GM18505 (cell line): Measurements from ENCODE around the gene IMMP2L.

Experiments used
- ATAC-seq: cut with Tn5 transposase; IDR thresholded peaks from one replicate; pipeline ENCODE4 v1.9.1; 2021; ENCODE audit not compliant: unreplicated experiment
- POLR2A ChIP-seq: IDR thresholded peaks from 4 replicates; pipeline ENCODE4 v1.6.1; 2011; ENCODE audit warnings: borderline replicate concordance; ENCODE audit not compliant: insufficient read depth, insufficient read length; ENCODE audit errors: extremely low read depth

The IMMP2L gene

GRCh38 chr7:110977127-110977737, 585.1 kb downstream of the IMMP2L start:
- no peak for TF ChIP-seq POLR2A
- ATAC-seq: no peak

DNA sequence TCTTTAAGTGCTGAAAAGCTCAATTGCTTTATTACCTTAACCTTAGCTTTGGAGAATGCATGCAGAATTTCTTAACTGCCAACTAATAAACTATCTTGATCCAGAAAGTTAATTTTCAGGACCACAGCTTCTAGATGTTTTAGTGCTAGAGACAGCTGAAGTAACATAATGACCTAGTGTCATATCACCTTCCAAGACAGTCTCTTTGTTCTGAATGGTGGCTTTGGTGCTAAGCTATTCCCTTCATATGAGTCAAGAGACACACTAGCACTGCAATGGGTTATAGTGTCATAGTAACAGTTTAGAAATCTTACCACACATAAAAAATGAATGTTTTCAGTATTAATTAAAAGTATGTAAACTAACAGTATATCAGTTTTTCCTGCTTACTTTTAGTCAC, 586.8 kb downstream of the IMMP2L start:
- no peak for TF ChIP-seq POLR2A
- no peak for ATAC-seq

DNA sequence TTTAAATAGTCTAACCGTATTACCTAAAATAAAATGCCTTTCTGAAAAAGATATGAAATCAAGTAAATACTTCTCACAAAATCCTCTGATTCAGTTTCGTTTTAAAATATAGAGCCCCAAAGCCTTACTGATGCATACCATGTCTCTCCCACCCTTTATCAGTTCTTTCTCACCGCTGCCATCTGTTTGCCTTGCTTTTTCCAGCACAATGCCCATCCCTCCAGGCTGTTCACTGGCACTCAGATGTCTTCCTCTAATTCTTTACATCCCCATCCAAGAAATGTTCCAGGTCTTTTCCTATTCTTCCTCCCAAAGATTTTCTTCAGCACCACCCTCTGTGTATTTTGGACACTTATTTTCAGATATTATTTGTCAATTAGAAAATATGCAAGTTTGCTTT, 587.9 kb downstream of the IMMP2L start:
- ATAC-seq: no peak
- no peak for TF ChIP-seq POLR2A

GRCh38 chr7:110973196-110973990, 588.9 kb downstream of the IMMP2L start:
- no peak for ATAC-seq
- TF ChIP-seq POLR2A: no peak

DNA sequence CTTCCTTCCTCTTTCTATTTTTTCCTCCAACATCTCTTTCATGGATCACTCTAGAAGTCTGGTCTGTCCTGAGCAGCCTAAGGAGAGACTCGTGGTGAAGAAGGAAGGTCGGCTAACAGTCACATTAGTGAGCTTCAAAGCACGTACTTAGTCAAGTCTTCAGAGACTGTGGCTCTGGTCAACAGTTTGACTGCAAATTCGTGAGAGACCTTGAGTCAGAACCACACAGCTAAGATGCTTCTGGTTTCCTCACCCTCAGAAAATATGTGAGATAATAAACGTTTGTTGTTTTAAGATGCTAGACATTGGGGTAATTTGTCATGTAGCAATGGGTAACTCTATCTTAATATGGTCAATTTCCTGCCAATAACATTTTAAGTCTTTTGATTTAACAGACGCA, 597.5 kb downstream of the IMMP2L start:
- no peak for ATAC-seq

DNA sequence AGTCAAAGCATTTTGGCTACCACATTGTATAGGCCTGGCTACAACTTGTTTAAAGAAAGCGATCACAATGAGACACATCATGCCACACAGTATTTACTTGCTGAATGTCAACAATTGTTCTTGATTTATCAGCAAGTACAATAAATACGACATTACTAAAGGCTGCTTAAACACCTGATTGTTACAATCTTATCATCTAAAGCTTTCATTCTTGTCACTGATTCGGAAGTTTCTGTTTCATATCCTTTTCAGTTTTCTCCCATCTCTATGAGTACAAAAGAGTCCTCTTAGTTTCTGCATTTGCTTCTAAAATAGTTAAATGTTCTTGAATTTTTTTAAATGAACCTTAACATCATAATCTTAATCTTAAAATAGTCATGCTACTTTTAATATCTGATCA, 599.5 kb downstream of the IMMP2L start:
- no peak for TF ChIP-seq POLR2A
- ATAC-seq: no peak

More for the DNA sequence above, 597.5 kb downstream of the IMMP2L start:
- no peak for TF ChIP-seq POLR2A

DNA sequence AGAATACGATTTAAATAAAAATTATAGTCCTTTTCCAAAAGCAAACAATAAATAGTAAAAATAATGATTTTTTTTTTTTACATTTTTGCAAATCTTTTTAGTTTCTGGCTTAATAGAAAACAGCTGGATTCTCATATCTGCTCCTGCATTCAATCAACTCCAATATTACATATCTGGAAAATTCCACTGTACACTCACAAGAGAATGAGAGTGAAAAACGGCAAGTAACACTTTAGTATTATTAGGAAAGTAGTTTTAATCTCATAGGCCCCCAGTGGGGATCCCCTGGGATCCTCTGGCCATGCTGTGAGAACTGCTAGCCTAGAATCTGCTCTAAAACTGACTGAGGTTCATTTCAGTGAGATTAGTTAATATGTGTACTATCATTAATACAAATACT, 599.9 kb downstream of the IMMP2L start:
- no peak for TF ChIP-seq POLR2A
- ATAC-seq: no peak

DNA sequence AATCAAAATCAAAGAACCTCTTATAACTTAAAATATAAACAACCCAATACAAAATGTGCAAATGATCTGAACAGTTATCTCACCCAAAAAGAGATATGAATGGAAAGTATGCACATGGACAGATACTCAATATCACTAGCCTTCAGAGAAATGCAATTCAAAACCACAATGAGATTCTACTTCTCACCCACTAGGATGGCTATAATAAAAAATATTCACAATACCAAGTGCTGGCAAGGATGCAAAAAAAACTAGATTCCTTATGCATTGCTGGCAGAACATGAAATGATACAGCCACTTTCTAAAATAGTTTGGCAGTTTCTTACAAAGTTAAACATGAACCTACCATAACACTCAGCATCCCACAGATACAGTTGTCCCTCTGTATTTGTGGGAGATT, 601.5 kb downstream of the IMMP2L start:
- TF ChIP-seq POLR2A: no peak
- ATAC-seq: no peak

DNA sequence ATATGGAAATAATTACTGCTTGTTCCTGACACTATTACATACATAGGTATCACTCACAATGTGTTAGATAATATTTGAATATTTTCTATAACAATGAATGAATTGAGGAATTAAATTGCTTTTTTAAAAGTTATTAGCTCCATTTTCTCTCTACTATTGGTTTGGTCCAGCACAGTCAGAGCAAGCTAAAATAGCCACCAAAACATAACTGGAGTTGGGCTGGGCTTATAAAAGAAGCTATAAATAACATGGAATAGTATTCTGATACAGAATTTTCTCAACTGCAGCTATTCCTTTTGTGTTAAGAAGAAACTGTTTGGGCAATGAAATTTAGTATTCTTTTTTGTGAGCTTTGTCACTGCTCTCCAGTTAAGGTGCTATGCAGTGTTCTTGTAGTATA, 614.0 kb downstream of the IMMP2L start:
- ATAC-seq: no peak
- TF ChIP-seq POLR2A: no peak

DNA sequence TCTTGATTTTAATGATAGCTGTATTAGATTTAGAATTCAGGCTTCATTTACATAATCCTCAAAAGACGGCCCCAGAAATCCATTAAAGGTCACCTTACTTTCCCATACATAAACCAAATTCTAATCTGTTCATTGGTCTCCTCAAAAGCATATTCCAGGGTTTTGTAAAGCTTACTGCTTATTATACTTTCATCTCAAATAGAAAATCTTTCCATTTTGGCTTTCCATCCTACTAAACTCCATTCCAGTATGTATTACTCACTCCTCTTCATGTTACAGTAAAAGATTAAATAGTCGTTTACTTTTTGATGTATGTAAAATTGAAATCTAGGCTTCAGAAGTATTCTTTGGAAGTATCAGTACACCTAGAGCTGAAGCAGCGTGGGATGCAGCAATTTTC, 614.9 kb downstream of the IMMP2L start:
- ATAC-seq: no peak
- TF ChIP-seq POLR2A: no peak

GRCh38 chr7:110944966-110945644, 617.2 kb downstream of the IMMP2L start:
- no peak for ATAC-seq
- TF ChIP-seq POLR2A: no peak

DNA sequence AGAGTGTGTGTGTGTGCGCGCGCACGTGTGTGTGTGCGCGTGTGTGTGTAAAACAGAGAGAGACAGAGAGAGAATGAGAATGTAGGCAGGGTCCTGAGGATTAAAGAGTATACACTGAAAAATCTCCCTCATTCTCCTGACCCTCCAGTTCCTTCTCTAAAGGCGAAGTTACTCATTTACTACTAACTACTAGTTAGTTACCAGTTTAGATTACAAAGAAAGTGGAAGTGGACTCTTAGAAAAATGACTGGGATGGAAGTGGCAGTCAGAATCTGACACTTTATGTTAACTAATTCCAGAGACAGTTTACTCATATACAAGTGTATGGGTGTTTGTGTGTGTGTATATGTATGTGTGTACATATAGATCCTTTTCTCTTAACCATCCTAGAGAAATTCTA, 617.8 kb downstream of the IMMP2L start:
- ATAC-seq: no peak
- TF ChIP-seq POLR2A: no peak

GRCh38 chr7:110943701-110944345, 618.5 kb downstream of the IMMP2L start:
- no peak for ATAC-seq
- TF ChIP-seq POLR2A: no peak
